NCI-H524 treated with DMSO at 0.1 percent for 48 hours (cell line): ENCODE measurements around the gene SHQ1.
"Not testable (repeated sequence)": the region's sequence is repeated elsewhere in the genome, so short reads cannot be mapped to it uniquely, and the experiment has no call there.

Experiments used
- DNase-seq: peaks from one replicate; lab custom pipeline; 2025; lab: John Stamatoyannopoulos, UW

Gene SHQ1

DNA sequence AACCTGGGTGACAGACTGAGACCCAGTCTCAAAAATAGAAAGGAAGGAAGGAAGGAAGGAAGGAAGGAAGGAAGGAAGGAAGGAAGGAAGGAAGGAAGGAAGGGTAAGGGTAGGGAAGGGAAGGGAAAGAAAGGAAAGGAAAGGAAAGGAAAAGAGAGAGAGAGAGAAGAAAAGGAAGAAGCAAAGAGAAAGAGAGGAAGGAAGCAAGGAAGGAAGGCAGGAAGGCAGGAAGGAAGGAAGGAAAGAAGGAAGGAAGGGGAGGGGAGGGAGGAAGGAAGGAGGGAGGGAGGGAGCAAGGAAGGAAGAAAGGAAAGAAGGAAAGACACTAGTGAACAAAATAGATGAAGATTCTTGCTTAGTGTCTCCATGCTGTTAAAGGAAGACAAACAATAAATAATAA lies 129.1 kb downstream of the SHQ1 start:
- DNase-seq: no peak

- not testable (repeated sequence) for DNase-seq
Measured at GRCh38 chr3:72714135-72714534, 134.1 kb downstream of the SHQ1 start.

- not testable (repeated sequence) for DNase-seq
Measured at GRCh38 chr3:72710471-72710870, 137.8 kb downstream of the SHQ1 start.

DNA sequence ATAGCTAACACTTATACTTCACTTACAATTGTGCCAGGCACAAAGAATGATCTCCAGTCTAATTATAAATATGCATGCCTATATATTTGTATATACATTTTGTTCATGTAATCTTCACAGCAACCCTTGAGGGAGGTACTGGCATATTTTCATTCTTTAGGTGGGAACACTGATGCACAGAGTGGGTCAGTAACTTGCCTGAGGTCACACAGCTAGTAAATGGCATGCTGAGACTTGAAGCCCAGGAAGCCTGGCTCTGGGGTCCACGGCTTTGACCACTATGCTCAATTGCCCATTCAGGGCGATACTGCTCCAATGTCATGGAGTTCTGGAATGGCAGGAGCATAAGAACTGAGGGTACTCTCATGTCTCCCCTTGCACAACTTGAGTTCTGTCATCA lies 139.8 kb downstream of the SHQ1 start:
- no peak for DNase-seq

GRCh38 chr3:72702997-72703396 lies 145.2 kb downstream of the SHQ1 start:
- DNase-seq: no peak

DNA sequence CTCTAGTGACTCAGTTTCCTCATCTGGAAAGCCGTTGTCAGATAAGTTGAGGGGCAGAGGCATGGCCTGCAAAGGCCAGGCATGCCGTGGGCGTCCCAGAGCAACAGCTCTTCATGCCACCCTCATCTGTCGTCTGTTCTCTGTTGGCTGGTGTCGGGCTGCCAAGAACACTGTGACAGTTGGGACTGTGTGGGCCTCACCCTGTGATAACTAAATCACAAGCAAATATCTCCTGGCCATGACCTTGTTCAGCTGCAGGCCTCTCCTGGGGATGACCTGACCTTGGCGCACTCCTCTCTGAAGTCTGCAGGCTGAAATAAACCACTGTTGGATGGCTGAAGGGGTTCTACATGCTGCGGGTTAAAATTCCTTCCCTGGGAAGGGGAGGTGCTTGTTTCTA lies 145.9 kb downstream of the SHQ1 start:
- no peak for DNase-seq

- no peak for DNase-seq
Measured at GRCh38 chr3:72700106-72700505, 148.1 kb downstream of the SHQ1 start.

DNA sequence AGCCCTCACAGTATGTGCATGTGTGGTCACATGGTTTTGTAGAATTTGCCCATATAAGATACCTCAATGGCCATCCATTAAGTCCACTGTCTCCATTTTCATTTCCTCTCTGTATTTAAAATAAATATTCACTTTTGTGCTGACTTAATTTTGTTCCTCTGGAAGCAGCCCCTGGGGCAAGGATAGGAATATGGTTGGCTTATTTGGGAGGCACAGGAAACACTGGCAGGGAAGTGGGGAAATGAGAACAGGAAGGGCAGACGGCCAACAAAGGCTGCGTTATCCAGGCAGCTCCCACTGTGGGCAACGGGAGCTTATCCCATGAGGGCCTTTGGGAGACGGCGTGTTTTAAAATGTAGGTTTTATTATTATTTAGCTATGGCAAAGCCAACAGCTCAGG lies 148.6 kb downstream of the SHQ1 start:
- DNase-seq: no peak
